WI38 (cell line): ENCODE results near the gene ZNF414.

Experiments used
- H3K4me3 ChIP-seq: 2 replicates; pipeline ENCODE4 v1.5.1; 2011; ENCODE audit warnings: low read depth, mild to moderate bottlenecking, control low read depth, low read length
- TF ChIP-seq, protein P1 (sequence below): IDR thresholded peaks from 2 replicates; pipeline ENCODE4 v1.5.1; 2012; ENCODE audit warnings: low read depth, mild to moderate bottlenecking, control low read depth, low read length

ZNF414 gene

GRCh38 chr19:8463365-8463764 lies 50.6 kb downstream of the ZNF414 start:
- TF ChIP-seq, protein P1, sequence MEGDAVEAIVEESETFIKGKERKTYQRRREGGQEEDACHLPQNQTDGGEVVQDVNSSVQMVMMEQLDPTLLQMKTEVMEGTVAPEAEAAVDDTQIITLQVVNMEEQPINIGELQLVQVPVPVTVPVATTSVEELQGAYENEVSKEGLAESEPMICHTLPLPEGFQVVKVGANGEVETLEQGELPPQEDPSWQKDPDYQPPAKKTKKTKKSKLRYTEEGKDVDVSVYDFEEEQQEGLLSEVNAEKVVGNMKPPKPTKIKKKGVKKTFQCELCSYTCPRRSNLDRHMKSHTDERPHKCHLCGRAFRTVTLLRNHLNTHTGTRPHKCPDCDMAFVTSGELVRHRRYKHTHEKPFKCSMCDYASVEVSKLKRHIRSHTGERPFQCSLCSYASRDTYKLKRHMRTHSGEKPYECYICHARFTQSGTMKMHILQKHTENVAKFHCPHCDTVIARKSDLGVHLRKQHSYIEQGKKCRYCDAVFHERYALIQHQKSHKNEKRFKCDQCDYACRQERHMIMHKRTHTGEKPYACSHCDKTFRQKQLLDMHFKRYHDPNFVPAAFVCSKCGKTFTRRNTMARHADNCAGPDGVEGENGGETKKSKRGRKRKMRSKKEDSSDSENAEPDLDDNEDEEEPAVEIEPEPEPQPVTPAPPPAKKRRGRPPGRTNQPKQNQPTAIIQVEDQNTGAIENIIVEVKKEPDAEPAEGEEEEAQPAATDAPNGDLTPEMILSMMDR: no peak
- H3K4me3 ChIP-seq: no peak overlapping the region

GRCh38 chr19:8462571-8462970 lies 51.4 kb downstream of the ZNF414 start:
- H3K4me3 ChIP-seq: no peak overlapping the region
- TF ChIP-seq, protein P1: no peak

- no peak overlapping the region for H3K4me3 ChIP-seq
- TF ChIP-seq, protein P1: no peak
These were observed 52.1 kb downstream of the ZNF414 start for GRCh38 chr19:8461891-8462290.

GRCh38 chr19:8461376-8461775 lies 52.6 kb downstream of the ZNF414 start:
- no peak overlapping the region for H3K4me3 ChIP-seq
- TF ChIP-seq, protein P1: no peak

DNA sequence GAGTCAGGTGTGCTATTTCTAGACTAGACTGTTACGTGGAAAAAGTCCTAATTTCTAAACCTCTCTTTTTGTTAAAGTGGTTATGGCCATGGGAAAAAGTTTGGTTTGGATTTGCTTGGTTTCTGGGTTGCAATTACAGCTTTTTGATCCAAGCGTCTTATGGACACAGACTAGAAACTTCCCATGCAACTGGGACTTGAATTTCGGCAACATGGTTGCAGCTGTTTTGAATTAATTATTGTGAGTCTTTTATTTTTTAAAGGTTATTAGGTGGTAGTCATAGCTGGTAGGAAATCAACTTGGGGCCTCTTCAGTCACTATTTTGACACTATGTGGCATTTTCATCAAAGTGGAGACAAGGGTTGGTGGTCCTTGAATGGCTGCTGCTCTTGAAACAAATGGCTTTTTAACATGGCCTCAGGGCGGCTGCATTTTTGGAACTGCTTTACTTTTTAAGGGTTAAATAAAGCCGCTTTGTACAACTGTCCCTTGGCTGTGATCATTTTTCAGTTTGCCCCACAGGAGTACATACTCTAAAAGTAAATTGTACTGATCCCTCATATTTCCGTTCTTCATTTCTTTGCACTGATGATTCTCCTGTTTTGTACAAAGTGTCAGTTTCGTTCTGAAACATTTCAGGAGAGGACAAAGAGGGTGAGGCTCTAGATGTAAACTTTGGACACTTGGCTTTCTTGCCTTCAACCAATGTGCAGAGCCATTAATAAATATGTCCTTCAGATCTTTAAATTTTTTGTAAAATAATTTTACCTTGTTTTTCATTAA lies 53.3 kb downstream of the ZNF414 start:
- 0 out of 2 replicates have a peak overlapping the region, but pooled peaks have one; percentile 1 for H3K4me3 ChIP-seq
- TF ChIP-seq, protein P1: no peak
